Endothelial cell of umbilical vein (primary cell): ENCODE data around the gene TMPRSS13. TPM values are rescaled to one million over a fixed set of nuclear protein-coding genes. Genes with fewer than 3 reads are reported as not detected.
"Not testable (repeated sequence)": the region's sequence is repeated elsewhere in the genome, so short reads cannot be mapped to it uniquely, and the experiment has no call there.

Experiments
- BruUV-seq: library from RNA; stranded (reverse); fragments of 400-500 nt; replicated peaks from 2 replicates; lab custom pipeline; 2021; lab: Mats Ljungman, UMichigan
- CTCF ChIA-PET: fragments of 300-600, 350-600 bp; sonication (Branson Sonifier 250); formaldehyde crosslinking; loops from one replicate; lab custom pipeline; 2021; ENCODE audit warnings: antibody characterized with exemption, inconsistent platforms; lab: Charles Lee
- POLR2A ChIA-PET: fragments of 300-600, 350-600 bp; sonication (Branson Sonifier 250); formaldehyde crosslinking; loops from one replicate; lab custom pipeline; 2021; ENCODE audit warnings: antibody characterized with exemption, inconsistent platforms; lab: Charles Lee
- DNase-seq: peaks from one replicate; pipeline ENCODE4 v3.0.0-alpha.2; 2011; ENCODE audit warnings: low read depth, low spot score
- FAIRE-seq: peaks from 2 replicates; lab custom pipeline; 2011; peaks lifted over from hg19 to GRCh38; lab: Jason Lieb, UNC
- H2AFZ ChIP-seq: 2 replicates; pipeline ENCODE4 v1.6.0; 2012; ENCODE audit warnings: low read depth, low read length, control low read depth, inconsistent platforms
- H3K27ac ChIP-seq: 2 replicates; pipeline ENCODE4 v1.5.1; 2011; ENCODE audit warnings: low read depth, mild to moderate bottlenecking, control low read depth, low read length, moderate library complexity; ENCODE audit not compliant: insufficient read depth
- H3K27me3 ChIP-seq, 2 experiments: 2 replicates each; pipeline versions ENCODE4 v1.6.0 to v1.6.1; 2011; ENCODE audit warnings: low read length in 2 of 2, mixed read lengths in 1 of 2; ENCODE audit not compliant: control insufficient read depth in 2 of 2, insufficient read depth in 2 of 2
- H3K36me3 ChIP-seq, 2 experiments: 2 replicates in 1 of 2; 3 replicates in 1 of 2; pipeline ENCODE4 v1.5.1; 2011; ENCODE audit warnings: low read length in 2 of 2, mild to moderate bottlenecking in 1 of 2, moderate library complexity in 1 of 2; ENCODE audit not compliant: control insufficient read depth in 2 of 2, insufficient read depth in 2 of 2; ENCODE audit errors: extremely low read depth in 1 of 2
- H3K4me1 ChIP-seq: 3 replicates; pipeline ENCODE4 v1.5.1; 2011; ENCODE audit warnings: mild to moderate bottlenecking, low read length; ENCODE audit not compliant: control insufficient read depth, insufficient read depth; ENCODE audit errors: extremely low read depth
- H3K4me2 ChIP-seq: 2 replicates; pipeline ENCODE4 v1.6.1; 2011; ENCODE audit warnings: low read length, control low read depth, mixed read lengths; ENCODE audit not compliant: insufficient read depth
- H3K4me3 ChIP-seq, 3 experiments: fragments of 200-600 bp in 1 of 3; sonication (generic), shearing (Covaris generic) in 1 of 3; replicated peaks in 1 of 3; 2 replicates each; pipeline ENCODE4 v1.5.1; 2011 to 2016; ENCODE audit warnings: control low read depth in 3 of 3, low read length in 3 of 3, mild to moderate bottlenecking in 2 of 3, inconsistent platforms in 1 of 3, low read depth in 1 of 3, moderate library complexity in 1 of 3; ENCODE audit not compliant: insufficient read depth in 1 of 3
- H3K79me2 ChIP-seq: 2 replicates; pipeline ENCODE4 v1.6.0; 2012; ENCODE audit warnings: low read length, inconsistent platforms; ENCODE audit not compliant: control insufficient read depth, insufficient read depth
- H3K9ac ChIP-seq: replicated peaks from 2 replicates; pipeline ENCODE3; 2011; ENCODE audit warnings: low read length, control low read depth; ENCODE audit not compliant: insufficient read depth; ENCODE audit errors: extremely low read depth
- H3K9me1 ChIP-seq: replicated peaks from 3 replicates; pipeline ENCODE4 v1.6.0; 2011; ENCODE audit warnings: mild to moderate bottlenecking, low read length; ENCODE audit not compliant: control insufficient read depth, insufficient read depth; ENCODE audit errors: extremely low read depth
- H3K9me3 ChIP-seq: replicated peaks from 2 replicates; pipeline ENCODE4 v1.5.1; 2012; ENCODE audit warnings: low read length, inconsistent platforms; ENCODE audit not compliant: control insufficient read depth, insufficient read depth
- H4K20me1 ChIP-seq: replicated peaks from 2 replicates; pipeline ENCODE3; 2011; ENCODE audit warnings: mild to moderate bottlenecking, low read length; ENCODE audit not compliant: control insufficient read depth, insufficient read depth; ENCODE audit errors: extremely low read depth
- CTCF ChIP-seq, 2 donors: IDR thresholded peaks; 1 replicate in 1 of 2; 2 replicates in 1 of 2; pipeline ENCODE4 v1.5.1; 2011; ENCODE audit warnings: low read length in 2 of 2, mild to moderate bottlenecking in 2 of 2, moderate library complexity in 2 of 2, control low read depth in 1 of 2, inconsistent platforms in 1 of 2, low read depth in 1 of 2; ENCODE audit not compliant: insufficient read depth in 1 of 2; ENCODE audit errors: extremely low read depth in 1 of 2
- FOS ChIP-seq: IDR thresholded peaks from 2 replicates; pipeline ENCODE4 v1.6.1; 2011; ENCODE audit warnings: mild to moderate bottlenecking, low read length, moderate library complexity, borderline replicate concordance; ENCODE audit not compliant: insufficient read depth
- GATA2 ChIP-seq: IDR thresholded peaks from 2 replicates; pipeline ENCODE4 v1.7.0; 2011; ENCODE audit warnings: low read depth, mild to moderate bottlenecking, moderate library complexity, mixed read lengths, low read length; ENCODE audit not compliant: insufficient read length, insufficient read depth
- MAX ChIP-seq: IDR thresholded peaks from 2 replicates; pipeline ENCODE4 v1.6.1; 2011; ENCODE audit not compliant: insufficient read depth, insufficient read length
- MYC ChIP-seq: IDR thresholded peaks from one replicate; pipeline ENCODE4 v1.6.1; 2011; ENCODE audit warnings: mild to moderate bottlenecking, low read depth, low read length
- POLR2A ChIP-seq: IDR thresholded peaks from 2 replicates; pipeline ENCODE4 v1.6.1; 2012; ENCODE audit warnings: low read depth, mild to moderate bottlenecking, control low read depth, low read length
- POLR2AphosphoS5 ChIP-seq: IDR thresholded peaks from 2 replicates; pipeline ENCODE4 v1.6.1; 2012; ENCODE audit warnings: low read depth, mild to moderate bottlenecking, control low read depth, low read length, moderate library complexity; ENCODE audit not compliant: insufficient read depth
- dilution Hi-C: fragments of 300-500 bp; cut with MboI; formaldehyde crosslinking; loops from one replicate; pipeline ENCODE4 v1.15.0; 2019; ENCODE audit warnings: low sequenced_read_pairs; ENCODE audit not compliant: extremely low pct_ligation_motif_present
- intact Hi-C: fragments of 100-400 bp; cut with micrococcal nuclease; formaldehyde crosslinking; loops from one replicate; pipeline ENCODE4 v1.10.0; 2022
- polyA plus RNA-seq, 4 experiments: library from polyadenylated mRNA; depleted of rRNA in 3 of 4; stranded (reverse) in 3 of 4; unstranded in 1 of 4; fragments of >200 nt; gene quantifications; 2 replicates each; pipeline versions ENCODE4 v1.2.1 to v1.2.3, GENCODE V29; 2011 to 2012; ENCODE audit warnings: missing spikeins in 1 of 4
- total RNA-seq: library from RNA; stranded (reverse); gene quantifications from 2 replicates; pipeline ENCODE4 v1.2.3, GENCODE V29; 2021

Gene TMPRSS13
- total and polyA plus RNA-seq, 2 donors (not counting 3 experiments of a cell fraction or from before 2014, with no cell fraction given) = 0.22 to 0.46 TPM

GRCh38 chr11:117928446-117929141 is 608 bp downstream of the TMPRSS13 start:
- H3K4me2 ChIP-seq = no peak overlapping the region
- no peaks in the 10 kb centered on the region for H3K36me3 ChIP-seq
- peaks cover 2 to 8% of the 10 kb centered on the region in 2 experiments for H3K27me3 ChIP-seq
- intact Hi-C loops (no loop called here), dilution Hi-C loops (no loop called here)
- ChIA-PET POLR2A (no interaction called here), CTCF (interaction anchor here (1.1 to 3.9 kb wide), 2 partner anchors 18 to 110 kb away, joined by 3 to 17 read pairs; no protein-coding TSS in a partner anchor)
- no peak overlapping the region for H3K27ac ChIP-seq
- H4K20me1 ChIP-seq = no peaks in the 10 kb centered on the region
- H3K9me1 ChIP-seq = no peaks in the 10 kb centered on the region
- H3K79me2 ChIP-seq = no peaks in the 10 kb centered on the region
- no peak overlapping the region for H3K9ac ChIP-seq
- FAIRE-seq (no peak), DNase-seq (no peak)
- no peak for TF ChIP-seq POLR2A
- no peak for TF ChIP-seq GATA2
- no peak overlapping the region for H2AFZ ChIP-seq
- BruUV-seq = no TSS peak
- H3K4me1 ChIP-seq = no peaks in the 10 kb centered on the region
- H3K4me3 ChIP-seq = no peak overlapping the region
- H3K9me3 ChIP-seq = no peaks in the 10 kb centered on the region

- Histone ChIP-seq H3K9ac (no peak overlapping the region), H3K4me3 (no peak overlapping the region), H3K27me3 (peaks cover 2 to 8% of the 10 kb centered on the region in 2 experiments), H3K9me3 (no peaks in the 10 kb centered on the region), H3K27ac (no peak overlapping the region), H3K4me1 (no peaks in the 10 kb centered on the region), H4K20me1 (no peaks in the 10 kb centered on the region), H3K79me2 (no peaks in the 10 kb centered on the region), H3K4me2 (no peak overlapping the region), H2AFZ (no peak overlapping the region), H3K36me3 (no peaks in the 10 kb centered on the region), H3K9me1 (no peaks in the 10 kb centered on the region)
- intact Hi-C loops = no loop called here
- DNase-seq (no peak), FAIRE-seq (no peak)
- BruUV-seq = no TSS peak
- dilution Hi-C loops = no loop called here
- TF ChIP-seq MAX = no peak
- no peak for TF ChIP-seq CTCF (IDR thresholded peaks at IDR 0.05; ENCODE audit: extremely low read depth in 1 of 2, insufficient read depth in 1 of 2, low read depth in 1 of 2, low read length in 2 of 2)
- no peak for TF ChIP-seq FOS
- no peak for TF ChIP-seq POLR2AphosphoS5
- TF ChIP-seq GATA2 = no peak
- no peak for TF ChIP-seq POLR2A
- TF ChIP-seq MYC = no peak
- POLR2A ChIA-PET = no interaction called here
- CTCF ChIA-PET = interaction anchor here (1.1 to 3.9 kb wide), 3 partner anchors 19 to 126 kb away, joined by 4 to 17 read pairs (median 5); no protein-coding TSS in a partner anchor
Measured at GRCh38 chr11:117927926-117928325, 1.3 kb downstream of the TMPRSS13 start.

GRCh38 chr11:117926166-117926565 is 3.0 kb downstream of the TMPRSS13 start:
- H3K9me3 ChIP-seq, H4K20me1 ChIP-seq, H3K4me1 ChIP-seq, H3K4me3 ChIP-seq, DNase-seq, BruUV-seq, H3K9me1 ChIP-seq, H3K27ac ChIP-seq, H3K4me2 ChIP-seq, H3K36me3 ChIP-seq, H3K79me2 ChIP-seq, H3K9ac ChIP-seq, POLR2A ChIA-PET, H3K27me3 ChIP-seq, dilution Hi-C loops, H2AFZ ChIP-seq, FAIRE-seq, intact Hi-C loops: not testable (repeated sequence)
- CTCF ChIA-PET = interaction anchor here (1.0 to 1.7 kb wide), 3 partner anchors 19 to 127 kb away, joined by 3 to 9 read pairs (median 4); no protein-coding TSS in a partner anchor
